ENCODE data around the gene DNAI2.
"Not testable (repeated sequence)": the region's sequence is repeated elsewhere in the genome, so short reads cannot be mapped to it uniquely, and the experiment has no call there.

The DNAI2 gene

GRCh38 chr17:74244548-74244947 is 29.5 kb upstream of the DNAI2 start:
- DNase-seq (ENCODE audit: low read depth in 2 of 2) = no peak

GRCh38 chr17:74245145-74245831 is 28.7 kb upstream of the DNAI2 start:
- no peak for DNase-seq (ENCODE audit: low read depth in 2 of 2)

GRCh38 chr17:74245871-74246270 is 28.2 kb upstream of the DNAI2 start:
- DNase-seq (ENCODE audit: low read depth in 2 of 2) = no peak

GRCh38 chr17:74249590-74250270 is 24.3 kb upstream of the DNAI2 start:
- DNase-seq (ENCODE audit: low read depth in 2 of 2) = no peak

- no peak for DNase-seq (ENCODE audit: low read depth in 2 of 2)
These were observed 23.6 kb upstream of the DNAI2 start for GRCh38 chr17:74250324-74250995.

GRCh38 chr17:74251051-74251450 is 23.0 kb upstream of the DNAI2 start:
- no peak for DNase-seq (ENCODE audit: low read depth in 2 of 2)

GRCh38 chr17:74251569-74251968 is 22.5 kb upstream of the DNAI2 start:
- no peak for DNase-seq (ENCODE audit: low read depth in 2 of 2)

- no peak for DNase-seq (ENCODE audit: low read depth in 2 of 2)
These were observed 21.8 kb upstream of the DNAI2 start for GRCh38 chr17:74252211-74252610.

- no peak for DNase-seq (ENCODE audit: low read depth in 2 of 2)
These were observed 21.0 kb upstream of the DNAI2 start for GRCh38 chr17:74253036-74253435.

GRCh38 chr17:74257311-74257710 is 16.7 kb upstream of the DNAI2 start:
- no peak for DNase-seq (ENCODE audit: low read depth in 2 of 2)

GRCh38 chr17:74259667-74260524 is 14.1 kb upstream of the DNAI2 start:
- DNase-seq (ENCODE audit: low read depth in 2 of 2) = no peak

- no peak for DNase-seq (ENCODE audit: low read depth in 2 of 2)
These were observed 13.5 kb upstream of the DNAI2 start for GRCh38 chr17:74260525-74260850.

- no peak for DNase-seq (ENCODE audit: low read depth in 2 of 2)
These were observed 11.4 kb upstream of the DNAI2 start for GRCh38 chr17:74262601-74263000.

- DNase-seq (ENCODE audit: low read depth in 2 of 2) = not testable (repeated sequence)
These were observed 7.0 kb upstream of the DNAI2 start for GRCh38 chr17:74267054-74267453.

- no peak for DNase-seq (ENCODE audit: low read depth in 2 of 2)
These were observed 6.5 kb upstream of the DNAI2 start for GRCh38 chr17:74267579-74267978.

GRCh38 chr17:74267987-74268499 is 6.0 kb upstream of the DNAI2 start:
- no peak for DNase-seq (ENCODE audit: low read depth in 2 of 2)

- no peak for DNase-seq (ENCODE audit: low read depth in 2 of 2)
These were observed 5.5 kb upstream of the DNAI2 start for GRCh38 chr17:74268558-74268957.

GRCh38 chr17:74270333-74270732 is 3.7 kb upstream of the DNAI2 start:
- DNase-seq (ENCODE audit: low read depth in 2 of 2) = no peak

- DNase-seq (ENCODE audit: low read depth in 2 of 2) = no peak
These were observed 2.8 kb upstream of the DNAI2 start for GRCh38 chr17:74271281-74271680.

- no peak for DNase-seq (ENCODE audit: low read depth in 2 of 2)
These were observed 2.0 kb upstream of the DNAI2 start for GRCh38 chr17:74271901-74272561.

GRCh38 chr17:74272731-74273201 is 1.3 kb upstream of the DNAI2 start:
- DNase-seq (ENCODE audit: low read depth in 2 of 2) = no peak

All from fibroblast of skin of left quadriceps (primary cell).